NT2/D1 (cell line): ENCODE results near the gene TBC1D25.

Experiments used
- SUZ12 ChIP-seq: IDR thresholded peaks from 2 replicates; pipeline ENCODE4 v1.6.1; 2011; ENCODE audit not compliant: insufficient read length, insufficient read depth; ENCODE audit errors: extremely low read depth
- YY1 ChIP-seq: IDR thresholded peaks from 2 replicates; pipeline ENCODE4 v1.6.1; 2011; ENCODE audit not compliant: insufficient read length, insufficient read depth
- ZNF274 ChIP-seq: IDR thresholded peaks from 2 replicates; pipeline ENCODE4 v1.6.1; 2011; ENCODE audit warnings: mild to moderate bottlenecking, low read depth, low read length

GRCh38 chrX:48490661-48491060 is 48.9 kb upstream of the TBC1D25 start:
- TF ChIP-seq ZNF274 = no peak
- no peak for TF ChIP-seq SUZ12
- no peak for TF ChIP-seq YY1
